K562 (cell line): ENCODE data around the gene ADRB2. TPM values are rescaled to one million over a fixed set of nuclear protein-coding genes. Genes with fewer than 3 reads are reported as not detected.

Source experiments
- BRCA1 ChIP-seq, 2 experiments: fragments of 450-650 bp in 1 of 2; sonication (generic) in 1 of 2; formaldehyde crosslinking in 1 of 2; IDR thresholded peaks; 2 replicates each; pipeline versions ENCODE4 v1.5.0 to v1.6.1; 2017 to 2020; ENCODE audit warnings: mild to moderate bottlenecking in 1 of 2, missing genetic modification reagents in 1 of 2
- C11orf30 ChIP-seq: fragments of 450-650 bp; IDR thresholded peaks from 2 replicates; pipeline ENCODE4 v1.6.1; 2016; ENCODE audit warnings: low read depth, mild to moderate bottlenecking
- CSDE1 ChIP-seq, 2 experiments: fragments of 450-650 bp; IDR thresholded peaks; 2 replicates each; pipeline ENCODE4 v1.6.1; 2016; ENCODE audit warnings: mild to moderate bottlenecking in 1 of 2
- DEAF1 ChIP-seq: fragments of 450-650 bp; formaldehyde crosslinking; IDR thresholded peaks from 2 replicates; pipeline ENCODE4 v1.4.0; 2020; ENCODE audit warnings: mild to moderate bottlenecking, moderate library complexity
- EP300 ChIP-seq: IDR thresholded peaks from 2 replicates; pipeline ENCODE4 v1.6.1; 2012; ENCODE audit warnings: low read length, improper control_type of control experiment
- HNRNPUL1 ChIP-seq: fragments of 200-400 bp; formaldehyde crosslinking; IDR thresholded peaks from 2 replicates; pipeline ENCODE4 v1.6.1; 2017; ENCODE audit warnings: low read length
- MCM3 ChIP-seq: fragments of 450-650 bp; IDR thresholded peaks from 2 replicates; pipeline ENCODE4 v1.6.1; 2016
- MEIS2 ChIP-seq: fragments of 450-650 bp; IDR thresholded peaks from 2 replicates; pipeline ENCODE4 v1.6.1; 2014; ENCODE audit warnings: mild to moderate bottlenecking; ENCODE audit not compliant: partially characterized antibody
- RBM25 ChIP-seq: fragments of 200-400 bp; formaldehyde crosslinking; IDR thresholded peaks from 2 replicates; pipeline ENCODE4 v1.6.1; 2018; ENCODE audit warnings: low read length, low read depth, moderate library complexity; ENCODE audit not compliant: severe bottlenecking
- SMARCC2 ChIP-seq: fragments of 450-650 bp; IDR thresholded peaks from 2 replicates; pipeline ENCODE4 v1.6.1; 2017; ENCODE audit warnings: antibody characterized with exemption, moderate library complexity, mild to moderate bottlenecking, low read depth
- SRSF9 ChIP-seq: fragments of 200-400 bp; formaldehyde crosslinking; IDR thresholded peaks from 2 replicates; pipeline ENCODE4 v1.6.1; 2017; ENCODE audit warnings: low read depth, low read length, borderline replicate concordance
- ZNF12 ChIP-seq: sonication (generic); formaldehyde crosslinking; IDR thresholded peaks from 2 replicates; pipeline ENCODE4 v1.4.0; 2020; ENCODE audit warnings: mild to moderate bottlenecking, missing genetic modification reagents
- polyA plus RNA-seq, 8 experiments: library from polyadenylated mRNA; depleted of rRNA in 4 of 8; stranded (reverse) in 5 of 8; unstranded in 3 of 8; fragments of >200 nt; fragmentation: Nextera tagmentation in 2 of 8; fragmentation: Illumina TruSeq in 1 of 8; extraction: Ambion mirVana in 2 of 8; extraction: Trizol in 1 of 8; gene quantifications; 2 replicates each; pipeline versions ENCODE4 v1.2.1 to v1.2.3, GENCODE V29; 2011 to 2014; ENCODE audit warnings: inconsistent platforms in 1 of 8, missing spikeins in 1 of 8
- total RNA-seq, 7 experiments: library from RNA; depleted of rRNA in 6 of 7; stranded (reverse); fragments of >200 nt in 6 of 7; fragmentation: Illumina TruSeq in 2 of 7; extraction: Trizol in 2 of 7; gene quantifications; 2 replicates each; pipeline versions ENCODE4 v1.2.1 to v1.2.3, GENCODE V29; 2011 to 2021; ENCODE audit warnings: low replicate concordance in 1 of 7
- TF ChIP-seq, protein P1 (sequence below): sonication (generic); formaldehyde crosslinking; IDR thresholded peaks from 2 replicates; pipeline ENCODE4 v1.8.0; 2023; ENCODE audit warnings: missing genetic modification reagents, mild to moderate bottlenecking, borderline replicate concordance
- TF ChIP-seq, protein P2 (sequence below): sonication (generic); formaldehyde crosslinking; IDR thresholded peaks from 2 replicates; pipeline ENCODE4 v1.8.0; 2022; ENCODE audit warnings: mild to moderate bottlenecking, missing genetic modification reagents
- TF ChIP-seq, protein P3 (sequence below): sonication (generic); formaldehyde crosslinking; IDR thresholded peaks from 2 replicates; pipeline ENCODE4 v1.8.0; 2022; ENCODE audit warnings: missing genetic modification reagents, mild to moderate bottlenecking, borderline replicate concordance

Gene ADRB2
- total and polyA plus RNA-seq, 9 of the 15 experiments (the other 6 are each of a cell fraction or from before 2014, with no cell fraction given): 0.01 to 0.18 (median 0.04) TPM; not detected in 2

GRCh38 chr5:148808864-148809642 is 17.4 kb upstream of the ADRB2 start (continued):
- TF ChIP-seq, protein P1, sequence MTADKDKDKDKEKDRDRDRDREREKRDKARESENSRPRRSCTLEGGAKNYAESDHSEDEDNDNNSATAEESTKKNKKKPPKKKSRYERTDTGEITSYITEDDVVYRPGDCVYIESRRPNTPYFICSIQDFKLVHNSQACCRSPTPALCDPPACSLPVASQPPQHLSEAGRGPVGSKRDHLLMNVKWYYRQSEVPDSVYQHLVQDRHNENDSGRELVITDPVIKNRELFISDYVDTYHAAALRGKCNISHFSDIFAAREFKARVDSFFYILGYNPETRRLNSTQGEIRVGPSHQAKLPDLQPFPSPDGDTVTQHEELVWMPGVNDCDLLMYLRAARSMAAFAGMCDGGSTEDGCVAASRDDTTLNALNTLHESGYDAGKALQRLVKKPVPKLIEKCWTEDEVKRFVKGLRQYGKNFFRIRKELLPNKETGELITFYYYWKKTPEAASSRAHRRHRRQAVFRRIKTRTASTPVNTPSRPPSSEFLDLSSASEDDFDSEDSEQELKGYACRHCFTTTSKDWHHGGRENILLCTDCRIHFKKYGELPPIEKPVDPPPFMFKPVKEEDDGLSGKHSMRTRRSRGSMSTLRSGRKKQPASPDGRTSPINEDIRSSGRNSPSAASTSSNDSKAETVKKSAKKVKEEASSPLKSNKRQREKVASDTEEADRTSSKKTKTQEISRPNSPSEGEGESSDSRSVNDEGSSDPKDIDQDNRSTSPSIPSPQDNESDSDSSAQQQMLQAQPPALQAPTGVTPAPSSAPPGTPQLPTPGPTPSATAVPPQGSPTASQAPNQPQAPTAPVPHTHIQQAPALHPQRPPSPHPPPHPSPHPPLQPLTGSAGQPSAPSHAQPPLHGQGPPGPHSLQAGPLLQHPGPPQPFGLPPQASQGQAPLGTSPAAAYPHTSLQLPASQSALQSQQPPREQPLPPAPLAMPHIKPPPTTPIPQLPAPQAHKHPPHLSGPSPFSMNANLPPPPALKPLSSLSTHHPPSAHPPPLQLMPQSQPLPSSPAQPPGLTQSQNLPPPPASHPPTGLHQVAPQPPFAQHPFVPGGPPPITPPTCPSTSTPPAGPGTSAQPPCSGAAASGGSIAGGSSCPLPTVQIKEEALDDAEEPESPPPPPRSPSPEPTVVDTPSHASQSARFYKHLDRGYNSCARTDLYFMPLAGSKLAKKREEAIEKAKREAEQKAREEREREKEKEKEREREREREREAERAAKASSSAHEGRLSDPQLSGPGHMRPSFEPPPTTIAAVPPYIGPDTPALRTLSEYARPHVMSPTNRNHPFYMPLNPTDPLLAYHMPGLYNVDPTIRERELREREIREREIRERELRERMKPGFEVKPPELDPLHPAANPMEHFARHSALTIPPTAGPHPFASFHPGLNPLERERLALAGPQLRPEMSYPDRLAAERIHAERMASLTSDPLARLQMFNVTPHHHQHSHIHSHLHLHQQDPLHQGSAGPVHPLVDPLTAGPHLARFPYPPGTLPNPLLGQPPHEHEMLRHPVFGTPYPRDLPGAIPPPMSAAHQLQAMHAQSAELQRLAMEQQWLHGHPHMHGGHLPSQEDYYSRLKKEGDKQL (CRISPR knock-in tag): no peak
- TF ChIP-seq ZNF12 (CRISPR knock-in tag) (no peak), HNRNPUL1 (no peak), C11orf30 (peak; percentile 59; the same call in 1 of the 2 replicates), CSDE1 (IDR thresholded peaks at IDR 0.05) (no peak), EP300 (peak; percentile 16; the same call in 1 of the 2 replicates), MCM3 (no peak), SMARCC2 (peak; percentile 42; the same call in 1 of the 2 replicates), DEAF1 (CRISPR knock-in tag) (no peak), SRSF9 (no peak), MEIS2 (peak; percentile 98), RBM25 (no peak), BRCA1 (IDR thresholded peaks at IDR 0.05) (no peak), BRCA1 (CRISPR knock-in tag; IDR thresholded peaks at IDR 0.05) (no peak)
- TF ChIP-seq, protein P2, sequence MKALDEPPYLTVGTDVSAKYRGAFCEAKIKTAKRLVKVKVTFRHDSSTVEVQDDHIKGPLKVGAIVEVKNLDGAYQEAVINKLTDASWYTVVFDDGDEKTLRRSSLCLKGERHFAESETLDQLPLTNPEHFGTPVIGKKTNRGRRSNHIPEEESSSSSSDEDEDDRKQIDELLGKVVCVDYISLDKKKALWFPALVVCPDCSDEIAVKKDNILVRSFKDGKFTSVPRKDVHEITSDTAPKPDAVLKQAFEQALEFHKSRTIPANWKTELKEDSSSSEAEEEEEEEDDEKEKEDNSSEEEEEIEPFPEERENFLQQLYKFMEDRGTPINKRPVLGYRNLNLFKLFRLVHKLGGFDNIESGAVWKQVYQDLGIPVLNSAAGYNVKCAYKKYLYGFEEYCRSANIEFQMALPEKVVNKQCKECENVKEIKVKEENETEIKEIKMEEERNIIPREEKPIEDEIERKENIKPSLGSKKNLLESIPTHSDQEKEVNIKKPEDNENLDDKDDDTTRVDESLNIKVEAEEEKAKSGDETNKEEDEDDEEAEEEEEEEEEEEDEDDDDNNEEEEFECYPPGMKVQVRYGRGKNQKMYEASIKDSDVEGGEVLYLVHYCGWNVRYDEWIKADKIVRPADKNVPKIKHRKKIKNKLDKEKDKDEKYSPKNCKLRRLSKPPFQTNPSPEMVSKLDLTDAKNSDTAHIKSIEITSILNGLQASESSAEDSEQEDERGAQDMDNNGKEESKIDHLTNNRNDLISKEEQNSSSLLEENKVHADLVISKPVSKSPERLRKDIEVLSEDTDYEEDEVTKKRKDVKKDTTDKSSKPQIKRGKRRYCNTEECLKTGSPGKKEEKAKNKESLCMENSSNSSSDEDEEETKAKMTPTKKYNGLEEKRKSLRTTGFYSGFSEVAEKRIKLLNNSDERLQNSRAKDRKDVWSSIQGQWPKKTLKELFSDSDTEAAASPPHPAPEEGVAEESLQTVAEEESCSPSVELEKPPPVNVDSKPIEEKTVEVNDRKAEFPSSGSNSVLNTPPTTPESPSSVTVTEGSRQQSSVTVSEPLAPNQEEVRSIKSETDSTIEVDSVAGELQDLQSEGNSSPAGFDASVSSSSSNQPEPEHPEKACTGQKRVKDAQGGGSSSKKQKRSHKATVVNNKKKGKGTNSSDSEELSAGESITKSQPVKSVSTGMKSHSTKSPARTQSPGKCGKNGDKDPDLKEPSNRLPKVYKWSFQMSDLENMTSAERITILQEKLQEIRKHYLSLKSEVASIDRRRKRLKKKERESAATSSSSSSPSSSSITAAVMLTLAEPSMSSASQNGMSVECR: no peak
- TF ChIP-seq, protein P3, sequence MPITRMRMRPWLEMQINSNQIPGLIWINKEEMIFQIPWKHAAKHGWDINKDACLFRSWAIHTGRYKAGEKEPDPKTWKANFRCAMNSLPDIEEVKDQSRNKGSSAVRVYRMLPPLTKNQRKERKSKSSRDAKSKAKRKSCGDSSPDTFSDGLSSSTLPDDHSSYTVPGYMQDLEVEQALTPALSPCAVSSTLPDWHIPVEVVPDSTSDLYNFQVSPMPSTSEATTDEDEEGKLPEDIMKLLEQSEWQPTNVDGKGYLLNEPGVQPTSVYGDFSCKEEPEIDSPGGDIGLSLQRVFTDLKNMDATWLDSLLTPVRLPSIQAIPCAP: no peak
